ENCODE data around the gene STRADA.

STRADA gene

DNA sequence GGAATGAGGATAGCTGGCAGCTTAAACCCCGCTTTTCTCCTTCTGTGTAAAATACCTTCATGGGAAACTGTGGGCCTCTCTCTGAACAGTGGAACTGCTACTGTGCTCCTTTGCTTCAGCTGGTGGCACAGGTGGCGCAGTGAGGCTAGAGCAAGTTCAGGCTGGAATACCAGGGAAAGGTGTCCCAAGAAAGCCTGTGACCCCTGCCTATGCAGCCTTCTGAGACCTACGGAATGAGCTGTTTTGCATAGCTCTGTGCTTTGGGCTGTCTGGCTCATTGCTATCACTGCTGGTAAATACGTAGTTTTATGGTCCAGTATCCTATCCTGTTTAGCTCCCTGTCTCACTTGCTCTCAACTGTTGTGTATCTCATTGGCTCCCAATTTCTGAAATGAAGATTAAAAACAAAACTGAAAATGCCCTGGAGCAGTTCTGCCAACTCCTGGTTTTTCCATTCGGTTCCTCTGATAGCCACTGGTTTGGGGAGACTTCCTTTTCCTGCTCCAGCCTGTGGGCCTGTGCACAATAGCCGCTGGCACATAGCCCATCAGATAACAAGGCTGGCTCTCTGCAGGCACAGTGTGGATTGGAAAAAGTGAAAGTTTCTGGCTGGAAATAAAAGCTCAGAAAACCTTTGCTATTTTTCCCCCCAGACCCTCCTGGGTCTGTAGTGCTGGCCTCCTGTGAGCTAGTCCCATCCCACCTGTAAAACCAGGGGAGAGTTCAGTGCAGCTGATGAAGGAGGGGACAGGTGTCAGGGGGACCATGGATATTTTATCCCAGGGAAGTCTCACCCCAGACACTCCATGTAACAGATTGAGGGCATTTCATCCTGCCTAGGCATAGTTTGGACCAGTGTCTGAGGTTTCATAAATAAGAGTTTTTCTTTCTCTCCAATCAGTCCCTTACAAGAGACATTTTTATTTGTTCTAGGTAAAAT, 65.7 kb downstream of the STRADA start:
- H3K27me3 ChIP-seq (ENCODE audit: control insufficient read depth, insufficient read depth, low read length), result no peaks in the 10 kb centered on the region
- H3K36me3 ChIP-seq (ENCODE audit: insufficient read depth, low read length), result peaks cover 18% of the 10 kb centered on the region
- no peaks in the 10 kb centered on the region for H3K9me3 ChIP-seq (replicated peaks; ENCODE audit: low read length)
- no peak overlapping the region for H3K9ac ChIP-seq (ENCODE audit: low read depth, low read length)
- H3K4me3 ChIP-seq (ENCODE audit: low read length), result no peak overlapping the region
- peaks cover 4% of the 10 kb centered on the region for H3K4me1 ChIP-seq (ENCODE audit: control insufficient read depth, insufficient read depth, low read length)
- H3K4me2 ChIP-seq (ENCODE audit: low read length), result no peak overlapping the region

- no peaks in the 10 kb centered on the region for H3K9me3 ChIP-seq (replicated peaks; ENCODE audit: low read length)
- no peaks in the 10 kb centered on the region for H3K27me3 ChIP-seq (ENCODE audit: control insufficient read depth, insufficient read depth, low read length)
- H3K9ac ChIP-seq (ENCODE audit: low read depth, low read length), result no peak overlapping the region
- H3K4me3 ChIP-seq (ENCODE audit: low read length), result no peak overlapping the region
- H3K36me3 ChIP-seq (ENCODE audit: insufficient read depth, low read length), result peaks cover 17% of the 10 kb centered on the region
- H3K4me2 ChIP-seq (ENCODE audit: low read length), result no peak overlapping the region
- H3K4me1 ChIP-seq (ENCODE audit: control insufficient read depth, insufficient read depth, low read length), result peaks cover 4% of the 10 kb centered on the region
Observed at GRCh38 chr17:63675231-63675606, 66.4 kb downstream of the STRADA start.

- no peaks in the 10 kb centered on the region for H3K9me3 ChIP-seq (replicated peaks; ENCODE audit: low read length)
- no peak overlapping the region for H3K4me3 ChIP-seq (ENCODE audit: low read length)
- no peak overlapping the region for H3K4me2 ChIP-seq (ENCODE audit: low read length)
- H3K36me3 ChIP-seq (ENCODE audit: insufficient read depth, low read length), result peaks cover 27% of the 10 kb centered on the region
- peaks cover 4% of the 10 kb centered on the region for H3K4me1 ChIP-seq (ENCODE audit: control insufficient read depth, insufficient read depth, low read length)
- no peaks in the 10 kb centered on the region for H3K27me3 ChIP-seq (ENCODE audit: control insufficient read depth, insufficient read depth, low read length)
- H3K9ac ChIP-seq (ENCODE audit: low read depth, low read length), result no peak overlapping the region
Observed at GRCh38 chr17:63672856-63673255, 68.7 kb downstream of the STRADA start.

DNA sequence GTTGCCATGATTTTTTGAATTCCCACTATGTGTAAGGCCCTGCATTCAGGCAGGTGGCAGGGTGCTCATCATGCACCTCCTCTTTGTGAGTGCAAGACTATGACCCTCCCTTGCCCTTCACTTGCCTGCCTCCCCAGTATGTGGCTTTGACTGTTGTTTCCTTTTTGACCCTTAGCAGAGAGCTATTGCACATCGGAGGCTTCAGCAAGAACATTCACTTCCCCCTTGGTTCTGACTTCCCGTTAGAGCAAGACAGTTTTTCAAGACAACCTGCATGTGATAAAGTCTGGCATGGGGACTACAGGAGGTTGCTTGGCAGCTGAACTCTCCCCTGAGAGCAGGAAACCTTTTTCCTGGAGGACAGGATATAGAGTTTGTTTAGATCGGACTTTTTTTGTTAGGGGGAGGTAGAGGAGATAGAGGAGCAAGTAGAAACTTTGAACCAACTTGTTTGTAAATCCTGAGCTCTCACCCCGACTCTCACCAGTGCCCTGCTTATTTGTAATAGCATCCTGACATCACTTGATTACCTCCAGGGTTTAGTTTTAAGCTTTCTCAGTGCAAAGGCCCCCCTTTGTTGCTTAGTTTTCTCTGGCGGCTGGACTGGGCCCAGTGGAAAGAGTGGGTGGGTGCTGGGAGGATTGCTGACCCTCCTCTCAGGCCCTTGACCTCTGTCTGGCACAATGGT, 75.9 kb downstream of the STRADA start:
- Histone ChIP-seq H3K4me3 (ENCODE audit: low read length) (no peak overlapping the region), H3K9me3 (replicated peaks; ENCODE audit: low read length) (no peaks in the 10 kb centered on the region), H3K4me2 (ENCODE audit: low read length) (no peak overlapping the region), H3K36me3 (ENCODE audit: insufficient read depth, low read length) (peaks cover 20% of the 10 kb centered on the region), H3K4me1 (ENCODE audit: control insufficient read depth, insufficient read depth, low read length) (no peaks in the 10 kb centered on the region), H3K9ac (ENCODE audit: low read depth, low read length) (no peak overlapping the region), H3K27me3 (ENCODE audit: control insufficient read depth, insufficient read depth, low read length) (no peaks in the 10 kb centered on the region)

DNA sequence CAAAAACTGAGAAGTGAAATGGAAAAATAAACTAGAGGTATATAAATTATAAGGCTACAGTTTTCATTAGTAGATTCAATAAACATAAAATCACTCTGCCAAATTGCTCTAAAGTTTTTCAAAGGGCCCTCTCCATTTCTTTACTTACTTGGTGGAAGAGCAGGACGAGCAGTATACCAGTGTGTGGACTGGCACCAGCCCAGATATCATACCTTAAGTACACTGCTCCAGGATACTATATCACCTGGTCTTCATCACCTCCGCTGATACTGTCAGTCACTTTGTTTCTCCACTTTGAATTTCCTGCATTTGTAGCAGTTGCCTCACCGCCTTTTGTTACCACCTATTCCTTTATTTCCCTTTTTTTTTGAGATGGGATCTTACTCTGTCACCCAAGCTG, 81.7 kb downstream of the STRADA start:
- Histone ChIP-seq H3K36me3 (ENCODE audit: insufficient read depth, low read length) (peaks cover 18% of the 10 kb centered on the region), H3K4me3 (ENCODE audit: low read length) (no peak overlapping the region), H3K9ac (ENCODE audit: low read depth, low read length) (no peak overlapping the region)

GRCh38 chr17:63658366-63658765, 83.2 kb downstream of the STRADA start:
- peaks cover 18% of the 10 kb centered on the region for H3K36me3 ChIP-seq (ENCODE audit: insufficient read depth, low read length)

More for the DNA sequence above, 81.7 kb downstream of the STRADA start:
- Histone ChIP-seq H3K9me3 (replicated peaks; ENCODE audit: low read length) (no peaks in the 10 kb centered on the region), H3K4me1 (ENCODE audit: control insufficient read depth, insufficient read depth, low read length) (no peaks in the 10 kb centered on the region), H3K4me2 (ENCODE audit: low read length) (no peak overlapping the region), H3K27me3 (ENCODE audit: control insufficient read depth, insufficient read depth, low read length) (no peaks in the 10 kb centered on the region)

GRCh38 chr17:63657786-63658185, 83.8 kb downstream of the STRADA start:
- Histone ChIP-seq H3K4me2 (ENCODE audit: low read length) (no peak overlapping the region), H3K9ac (ENCODE audit: low read depth, low read length) (no peak overlapping the region), H3K36me3 (ENCODE audit: insufficient read depth, low read length) (peaks cover 18% of the 10 kb centered on the region), H3K4me1 (ENCODE audit: control insufficient read depth, insufficient read depth, low read length) (no peaks in the 10 kb centered on the region), H3K4me3 (ENCODE audit: low read length) (no peak overlapping the region), H3K9me3 (replicated peaks; ENCODE audit: low read length) (no peaks in the 10 kb centered on the region), H3K27me3 (ENCODE audit: control insufficient read depth, insufficient read depth, low read length) (no peaks in the 10 kb centered on the region)

More at GRCh38 chr17:63658366-63658765, 83.2 kb downstream of the STRADA start:
- H3K9me3 ChIP-seq (replicated peaks; ENCODE audit: low read length), result no peaks in the 10 kb centered on the region
- no peak overlapping the region for H3K4me2 ChIP-seq (ENCODE audit: low read length)
- H3K4me1 ChIP-seq (ENCODE audit: control insufficient read depth, insufficient read depth, low read length), result no peaks in the 10 kb centered on the region
- no peak overlapping the region for H3K4me3 ChIP-seq (ENCODE audit: low read length)
- H3K9ac ChIP-seq (ENCODE audit: low read depth, low read length), result no peak overlapping the region
- no peaks in the 10 kb centered on the region for H3K27me3 ChIP-seq (ENCODE audit: control insufficient read depth, insufficient read depth, low read length)

DNA sequence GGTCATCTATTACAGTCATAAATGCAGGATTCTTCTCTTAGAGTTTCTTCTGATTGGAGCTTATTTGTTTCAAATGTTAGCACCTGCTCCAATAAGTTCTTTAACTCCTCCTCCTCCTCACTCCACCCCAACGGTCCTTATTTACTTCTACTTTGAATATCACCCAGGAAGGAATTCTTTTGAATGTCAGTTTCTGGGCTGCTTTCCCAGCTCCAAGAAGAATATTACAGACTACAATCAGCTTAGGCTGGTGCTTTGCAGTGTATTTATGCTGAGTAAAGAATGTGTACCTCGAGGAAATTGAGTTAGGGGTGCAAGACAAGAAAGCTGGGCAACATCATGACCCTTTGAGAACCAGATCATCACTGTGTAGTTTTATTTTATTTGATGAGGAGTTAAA, 88.5 kb downstream of the STRADA start:
- no peaks in the 10 kb centered on the region for H3K4me1 ChIP-seq (ENCODE audit: control insufficient read depth, insufficient read depth, low read length)
- H3K4me3 ChIP-seq (ENCODE audit: low read length), result no peak overlapping the region
- H3K9ac ChIP-seq (ENCODE audit: low read depth, low read length), result no peak overlapping the region
- no peaks in the 10 kb centered on the region for H3K9me3 ChIP-seq (replicated peaks; ENCODE audit: low read length)
- no peaks in the 10 kb centered on the region for H3K27me3 ChIP-seq (ENCODE audit: control insufficient read depth, insufficient read depth, low read length)
- H3K36me3 ChIP-seq (ENCODE audit: insufficient read depth, low read length), result peaks cover 16% of the 10 kb centered on the region
- H3K4me2 ChIP-seq (ENCODE audit: low read length), result no peak overlapping the region

All from skeletal muscle satellite cell (primary cell).